A172 (cell line): ENCODE measurements around the gene NTN4. TPM values are rescaled to one million over a fixed set of nuclear protein-coding genes. Genes with fewer than 3 reads are reported as not detected.
"Not testable (repeated sequence)": the region's sequence is repeated elsewhere in the genome, so short reads cannot be mapped to it uniquely, and the experiment has no call there.

Experiments used
- DNase-seq: peaks from one replicate; pipeline ENCODE4 v3.0.0-alpha.2; 2015; ENCODE audit warnings: low spot score
- total RNA-seq: library from RNA; depleted of rRNA; stranded (reverse); fragments of >200 nt; shearing (Covaris generic); gene quantifications from 2 replicates; pipeline ENCODE4 v1.2.3, GENCODE V29; 2014

NTN4 gene
- total RNA-seq, 1 experiment from 2014 or later, result 9.9 TPM

DNA sequence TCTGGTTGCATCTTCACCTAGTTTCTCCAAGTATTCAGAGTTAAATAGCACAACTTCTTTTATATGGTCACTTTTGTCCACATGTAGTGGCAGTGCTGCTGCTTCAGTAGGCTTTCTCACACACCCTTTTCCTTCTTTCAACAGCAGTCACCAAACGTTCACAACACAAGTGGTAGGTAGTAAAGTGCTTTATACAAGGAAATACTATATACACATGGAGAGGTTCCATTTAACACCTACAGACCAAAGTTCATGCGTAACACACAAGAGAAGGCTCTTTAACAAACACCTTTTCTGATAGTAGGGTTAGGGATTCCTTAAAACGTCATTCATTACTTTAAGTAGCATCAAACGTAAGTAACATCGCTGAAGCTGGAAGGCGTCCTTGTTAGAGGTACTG is 132.2 kb downstream of the NTN4 start:
- DNase-seq, result no peak

DNA sequence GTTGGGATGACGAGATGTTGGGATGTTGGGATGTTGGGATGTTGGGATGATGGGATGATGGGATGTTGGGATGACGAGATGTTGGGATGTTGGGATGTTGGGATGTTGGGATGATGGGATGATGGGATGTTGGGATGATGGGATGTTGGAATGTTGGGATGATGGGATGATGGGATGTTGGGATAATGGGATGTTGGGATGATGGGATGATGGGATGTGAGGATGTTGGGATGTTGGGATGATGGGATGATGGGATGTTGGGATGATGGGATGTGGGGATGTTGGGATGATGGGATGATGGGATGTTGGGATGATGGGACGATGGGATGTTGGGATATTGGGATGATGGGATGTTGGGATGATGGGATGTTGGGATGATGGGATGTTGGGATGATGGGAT is 135.9 kb downstream of the NTN4 start:
- DNase-seq, result not testable (repeated sequence)

GRCh38 chr12:95653771-95654546 is 136.6 kb downstream of the NTN4 start:
- DNase-seq, result no peak

GRCh38 chr12:95651681-95652080 is 138.9 kb downstream of the NTN4 start:
- DNase-seq, result no peak

DNA sequence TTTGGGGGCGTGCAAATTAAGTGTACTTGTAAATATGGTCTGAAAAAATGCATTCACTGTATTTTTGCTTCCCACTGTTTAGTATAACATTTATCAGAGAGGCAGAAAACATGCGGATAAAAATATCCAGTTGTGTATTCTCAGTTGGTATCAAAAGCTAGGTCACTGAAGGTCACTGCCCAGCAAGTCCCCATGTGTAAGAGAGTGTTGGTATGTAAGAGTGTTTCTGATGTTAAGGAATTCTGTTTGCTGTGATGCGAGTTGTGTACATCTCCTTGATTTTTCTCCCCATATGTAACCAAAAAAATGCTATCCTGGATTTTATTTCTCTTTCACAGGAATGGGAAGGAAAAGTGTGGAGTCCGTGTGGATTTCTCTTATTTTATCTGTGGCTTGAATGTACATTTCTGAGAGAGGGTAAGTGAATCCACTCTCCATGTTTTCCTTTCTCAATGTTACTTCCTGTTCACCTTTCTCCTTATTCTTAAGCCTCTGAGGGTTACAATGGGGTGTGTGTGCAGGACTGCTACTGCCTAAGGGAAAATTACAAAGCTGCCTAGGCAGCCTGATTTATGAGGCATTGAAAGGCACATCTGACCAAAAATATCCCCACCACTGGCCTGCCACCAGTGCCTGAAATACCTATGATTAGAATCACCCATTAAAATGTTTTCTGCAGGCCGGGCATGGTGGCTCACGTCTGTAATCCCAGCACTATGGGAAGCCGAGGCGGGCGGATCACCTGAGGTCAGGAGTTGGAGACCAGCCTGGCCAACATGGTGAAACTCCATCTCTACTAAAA is 141.4 kb downstream of the NTN4 start:
- peak; percentile 95 for DNase-seq

- peak; percentile 69 for DNase-seq
These were observed 143.8 kb downstream of the NTN4 start for GRCh38 chr12:95646781-95647190.

GRCh38 chr12:95643256-95643655 is 147.3 kb downstream of the NTN4 start:
- no peak for DNase-seq

- no peak for DNase-seq
These were observed 148.0 kb downstream of the NTN4 start for GRCh38 chr12:95642583-95642982.

- no peak for DNase-seq
These were observed 149.1 kb downstream of the NTN4 start for GRCh38 chr12:95641299-95641952.

DNA sequence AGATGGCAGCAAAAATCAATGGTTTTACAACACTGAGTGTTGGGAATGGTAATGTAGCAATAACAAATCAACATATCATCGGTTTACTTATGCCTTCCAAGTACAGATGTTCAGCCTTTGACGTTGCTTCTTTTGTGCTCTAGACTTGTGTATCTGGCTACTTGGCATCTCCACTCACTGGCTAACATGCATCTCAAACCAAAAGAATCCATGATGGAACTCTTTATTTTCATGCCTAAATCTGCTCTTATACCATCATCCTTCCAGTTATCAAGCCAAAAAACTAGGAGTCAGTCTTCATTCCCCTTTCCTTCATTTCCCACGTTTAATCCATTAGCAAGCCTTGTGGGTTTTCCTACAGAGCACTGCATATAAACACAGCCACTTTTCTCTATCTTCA is 150.0 kb downstream of the NTN4 start:
- DNase-seq, result no peak

DNA sequence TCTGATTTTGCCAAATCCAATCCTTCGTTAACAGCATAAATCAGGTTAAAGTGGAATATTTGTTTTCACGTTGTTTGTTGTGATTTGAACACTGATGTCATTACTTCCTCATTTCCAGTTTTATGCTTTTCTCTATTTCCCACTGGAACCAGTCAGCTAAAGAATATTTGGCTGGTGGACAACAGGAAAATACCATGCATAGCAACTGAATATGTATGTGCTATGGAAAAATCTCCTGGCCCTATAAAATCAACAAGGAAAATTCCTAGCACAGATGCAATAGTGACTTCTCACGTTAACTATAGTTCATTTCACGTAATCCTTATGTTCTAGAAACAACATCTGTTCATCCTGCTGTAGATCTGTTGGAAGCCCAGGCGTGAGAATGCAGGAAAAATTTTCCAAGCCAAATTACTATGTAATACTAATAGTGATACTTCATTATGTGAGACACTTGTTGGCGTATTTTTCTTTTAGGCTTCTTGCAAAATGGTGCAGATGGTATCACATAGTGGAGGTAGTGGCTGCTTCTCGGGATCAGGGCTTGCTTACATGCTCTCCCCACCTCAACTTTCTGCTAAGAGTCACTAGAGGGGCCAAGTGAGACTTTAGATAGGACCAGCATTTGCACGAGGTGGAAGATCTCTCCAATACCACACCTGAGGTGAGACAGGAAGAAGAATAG is 153.0 kb downstream of the NTN4 start:
- DNase-seq, result peak; percentile 60

GRCh38 chr12:95637010-95637409 is 153.6 kb downstream of the NTN4 start:
- no peak for DNase-seq

GRCh38 chr12:95634622-95635621 is 155.6 kb downstream of the NTN4 start:
- no peak for DNase-seq

DNA sequence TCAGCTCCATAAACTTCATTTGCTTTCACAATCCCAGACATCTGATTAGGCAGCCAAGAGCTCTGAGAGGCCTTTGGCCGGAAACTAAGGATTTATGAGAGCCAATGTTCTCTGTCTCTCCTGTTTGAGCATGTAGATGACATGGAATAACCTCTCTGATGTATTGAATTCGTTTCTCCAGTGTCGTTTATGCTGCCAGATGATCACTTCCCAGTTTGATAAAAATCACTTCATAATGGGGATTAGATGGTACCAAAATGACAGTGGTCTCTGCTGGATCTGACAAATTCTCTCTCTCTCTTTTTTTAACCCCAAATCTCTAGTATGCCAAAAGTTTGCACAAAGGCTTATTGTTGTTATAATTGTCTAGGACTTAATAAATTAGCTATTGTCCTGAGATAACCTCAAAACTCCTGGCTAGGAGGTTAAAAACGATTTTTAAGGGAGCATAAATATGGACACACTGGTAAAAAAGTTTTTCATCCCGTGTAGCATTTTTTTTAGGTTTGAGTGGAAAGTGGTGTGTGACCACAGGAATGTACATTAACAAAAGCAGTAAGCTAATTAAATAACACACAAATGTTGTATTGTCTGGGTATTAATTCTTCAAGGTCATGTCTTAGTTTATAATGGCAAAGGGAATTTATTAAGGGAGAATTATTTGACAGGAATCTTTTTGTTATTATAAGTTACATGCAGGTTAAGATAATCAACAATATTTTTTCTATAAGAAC is 156.7 kb downstream of the NTN4 start:
- DNase-seq, result peak; percentile 78

GRCh38 chr12:95633049-95633731 is 157.4 kb downstream of the NTN4 start:
- DNase-seq, result peak; percentile 98

DNA sequence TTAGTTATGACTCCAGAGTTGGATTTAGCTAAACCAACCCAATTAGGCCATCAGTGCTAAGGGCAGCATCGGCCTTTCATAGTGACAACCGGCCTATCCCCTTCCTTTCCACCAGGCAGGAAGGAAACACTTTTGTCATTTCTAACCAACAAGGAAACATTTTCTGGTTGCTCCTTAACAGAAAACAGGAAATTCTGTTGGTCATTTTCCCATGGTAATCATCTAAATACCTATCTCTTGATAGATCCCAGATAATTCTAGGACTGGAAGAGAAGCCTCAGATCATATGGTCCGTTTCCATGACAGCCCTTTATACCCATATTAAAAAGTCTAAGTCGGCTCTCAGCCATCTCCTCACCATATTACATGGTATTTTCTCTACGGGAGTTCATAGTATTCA is 160.1 kb downstream of the NTN4 start:
- DNase-seq, result no peak

DNA sequence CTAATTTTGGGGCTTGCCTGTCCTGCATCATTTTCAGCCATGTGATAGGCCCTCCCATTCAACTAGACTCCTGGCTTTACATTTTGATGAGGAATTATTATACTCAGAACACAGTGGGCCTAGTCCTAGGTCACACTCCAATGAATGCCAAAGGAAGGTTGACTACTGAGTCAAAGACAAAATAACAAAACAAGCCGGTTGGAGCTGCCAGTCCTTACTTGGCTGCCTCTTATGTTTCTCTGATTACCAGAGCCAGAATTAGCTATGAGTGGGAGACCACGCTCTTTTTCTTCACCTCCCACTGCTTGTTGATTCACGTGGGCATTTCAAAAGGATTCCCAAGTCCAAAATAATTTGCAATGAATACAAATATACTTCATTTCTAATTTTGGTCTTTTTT is 161.2 kb downstream of the NTN4 start:
- DNase-seq, result no peak

DNA sequence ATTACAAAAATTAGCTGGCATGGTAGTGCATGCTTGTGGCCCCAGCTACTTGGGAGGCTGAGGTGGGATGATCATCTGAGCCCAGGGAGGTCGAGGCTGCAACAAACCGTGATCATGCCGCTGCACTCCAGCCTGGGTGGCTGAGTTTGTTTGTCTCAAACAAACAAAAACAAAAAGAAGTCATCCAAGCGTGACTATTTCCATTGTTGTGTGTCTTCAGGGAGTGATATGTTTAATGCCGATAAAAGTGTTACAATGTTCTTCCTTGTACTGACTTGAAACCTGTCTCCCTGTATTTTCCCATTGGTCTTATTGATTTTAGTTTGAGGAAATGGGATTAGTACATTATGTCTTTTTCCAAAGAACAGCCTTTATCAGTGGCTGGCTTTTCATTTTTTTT is 163.7 kb downstream of the NTN4 start:
- DNase-seq, result no peak

GRCh38 chr12:95625012-95625411 is 165.6 kb downstream of the NTN4 start:
- no peak for DNase-seq
